HG03095 (cell line): ENCODE measurements around the gene TTLL7.

Experiments used
- ATAC-seq: cut with Tn5 transposase; IDR thresholded peaks from one replicate; pipeline ENCODE4 v1.9.1; 2021; ENCODE audit warnings: moderate library complexity; ENCODE audit not compliant: unreplicated experiment

Gene TTLL7

DNA sequence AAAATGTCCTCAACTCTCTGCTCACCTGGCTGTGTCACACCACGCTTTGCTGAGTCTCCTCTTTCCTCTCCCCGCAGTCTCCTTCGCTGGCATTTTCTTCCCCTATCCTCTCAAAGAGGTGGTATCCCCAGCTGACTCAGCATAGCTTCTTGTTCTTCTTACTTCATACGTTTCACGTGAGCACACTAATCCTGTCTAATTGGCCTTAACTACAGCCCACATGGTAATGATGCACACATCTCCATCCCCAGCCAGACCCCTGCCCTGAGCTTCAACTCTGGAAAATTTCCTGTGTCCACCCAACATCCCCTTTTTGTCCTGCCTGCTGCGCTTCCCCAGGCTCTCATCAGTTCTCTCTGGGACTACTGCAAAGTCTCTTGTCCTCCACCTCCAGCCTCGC, 169.8 kb downstream of the TTLL7 start:
- ATAC-seq, result no peak

DNA sequence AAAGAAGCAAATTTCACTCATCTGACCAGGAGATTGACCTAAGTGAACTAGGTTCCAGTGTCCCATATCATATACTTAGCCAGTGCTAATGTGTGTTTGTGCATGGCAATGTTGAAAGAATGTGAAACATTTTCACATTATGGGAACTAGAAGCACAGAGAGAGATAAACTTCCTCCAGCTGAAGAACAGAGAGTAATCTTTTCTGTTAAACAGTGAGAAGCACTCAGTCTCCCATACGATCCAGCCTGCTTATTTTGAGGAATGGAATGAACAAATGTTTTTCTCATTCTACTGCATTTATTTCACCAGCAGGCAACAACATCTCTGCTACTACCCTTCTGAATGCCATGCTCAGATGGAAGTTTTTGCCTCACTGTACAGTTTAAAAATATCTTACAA, 170.5 kb downstream of the TTLL7 start:
- ATAC-seq, result no peak

DNA sequence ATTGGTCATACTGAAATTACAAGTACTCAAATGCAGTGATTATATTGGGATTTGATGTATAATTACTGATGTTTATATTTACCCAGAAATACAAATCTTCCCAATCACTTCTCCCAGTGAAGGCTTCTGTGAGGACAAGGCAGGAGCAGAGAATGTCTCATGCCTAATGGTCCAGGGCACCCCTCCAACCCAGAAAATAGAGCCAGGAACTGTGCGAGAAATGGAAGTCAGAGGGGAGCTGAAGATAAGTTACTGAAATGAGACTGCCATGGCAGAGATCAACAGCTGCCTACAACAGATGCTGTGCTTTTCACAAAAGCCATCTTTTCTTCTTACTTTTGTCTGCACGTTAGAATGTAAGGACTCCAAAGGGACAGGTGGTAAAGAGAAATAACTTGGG, 171.2 kb downstream of the TTLL7 start:
- no peak for ATAC-seq

DNA sequence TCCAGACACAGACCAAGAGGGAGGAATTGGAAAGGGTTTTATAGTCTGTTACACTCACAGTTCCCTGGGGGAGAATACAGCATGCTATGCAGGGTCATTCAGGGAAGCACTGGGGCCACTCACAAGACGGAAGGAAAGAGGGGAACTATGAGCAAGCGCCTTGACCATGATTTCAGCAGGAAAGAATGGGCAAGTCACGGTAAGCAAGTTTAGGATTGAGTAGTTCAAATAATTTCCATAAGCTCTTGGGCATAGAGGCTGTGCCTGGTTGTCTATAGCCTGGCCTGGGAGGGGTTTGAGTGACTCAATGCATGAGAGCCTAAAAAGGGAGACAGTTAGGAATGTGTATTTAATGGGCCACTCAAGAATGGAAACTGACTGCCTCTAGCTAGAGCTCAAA, 176.7 kb downstream of the TTLL7 start:
- no peak for ATAC-seq

DNA sequence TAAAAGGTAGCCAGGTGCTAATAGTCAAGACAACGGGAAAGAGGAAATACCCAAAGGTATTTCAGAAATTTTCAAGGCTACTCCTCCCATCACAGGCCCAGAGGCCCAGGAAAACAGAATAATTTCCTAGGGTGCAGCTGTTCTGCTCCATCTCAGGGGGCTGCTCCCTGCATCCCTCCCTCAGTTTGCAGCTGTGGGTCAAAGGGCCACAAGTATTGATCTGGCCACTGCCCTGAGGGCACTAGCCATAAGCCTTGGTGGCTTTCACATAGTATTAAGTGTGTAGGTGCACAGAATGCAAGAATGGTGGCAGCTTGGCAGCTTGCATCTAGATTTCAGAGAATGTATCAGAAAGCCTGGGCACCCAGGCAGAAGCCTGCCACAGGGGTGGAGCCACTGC, 179.5 kb downstream of the TTLL7 start:
- no peak for ATAC-seq

DNA sequence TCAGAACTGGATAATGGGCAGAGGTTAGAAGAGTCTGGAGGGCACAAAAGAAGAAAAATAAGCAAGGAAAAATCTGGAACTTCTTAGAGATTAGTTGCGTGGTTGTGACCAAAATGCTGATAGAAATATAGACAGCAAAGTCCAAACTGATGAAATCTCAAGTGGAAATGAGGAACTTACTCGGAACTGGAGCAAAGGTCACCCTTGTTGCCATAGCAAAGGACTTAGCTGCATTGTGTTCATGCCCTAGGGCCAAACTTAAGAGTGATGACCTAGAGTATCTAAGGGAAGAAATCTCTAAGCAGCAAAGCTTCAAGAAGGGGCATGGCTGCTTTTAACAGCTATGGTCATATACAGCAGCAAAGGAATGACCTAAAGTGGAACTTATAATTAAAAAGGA, 180.0 kb downstream of the TTLL7 start:
- no peak for ATAC-seq

DNA sequence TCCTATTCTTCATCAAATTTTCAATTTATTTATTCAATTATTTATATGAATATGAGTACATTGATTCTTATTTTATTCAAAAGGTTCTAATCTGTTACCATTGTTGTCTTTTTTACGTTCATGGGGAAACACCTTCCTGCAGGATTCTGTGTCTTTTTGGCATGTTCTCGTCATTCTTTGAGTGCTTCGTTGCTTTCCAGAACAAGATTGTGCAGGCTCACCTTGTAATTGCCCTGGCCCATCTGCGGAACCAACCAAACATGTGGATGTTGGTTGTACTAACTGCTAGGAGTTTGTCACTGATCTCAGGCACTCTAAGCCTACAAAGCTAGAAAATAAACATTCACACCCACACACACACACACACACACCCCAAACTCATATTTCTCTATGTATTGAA, 182.1 kb downstream of the TTLL7 start:
- no peak for ATAC-seq

DNA sequence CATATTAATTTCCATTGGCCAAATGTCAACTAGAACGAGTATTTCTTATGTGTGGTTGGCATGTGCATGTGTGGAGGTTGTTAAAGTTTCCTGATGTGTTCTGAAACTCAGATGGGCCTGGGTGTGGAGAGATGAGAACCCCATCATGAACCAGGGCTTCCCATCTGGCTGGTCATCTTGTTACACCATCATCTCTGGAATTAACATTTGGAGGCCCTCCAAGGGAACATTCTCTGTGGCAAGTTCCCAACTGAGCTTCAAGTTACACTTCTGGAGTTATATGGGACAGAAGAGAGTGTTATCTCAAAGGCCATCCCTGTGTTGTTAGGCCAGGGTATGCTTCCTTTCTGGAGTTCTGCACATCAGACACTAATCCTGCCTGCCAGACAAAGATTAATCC, 183.6 kb downstream of the TTLL7 start:
- ATAC-seq, result no peak
